ENCODE measurements around the gene FERMT3.
A peak's percentile ranks its signal among the peaks of the same experiment; 100 is the strongest.

The FERMT3 gene

GRCh38 chr11:64219354-64219684, 12.8 kb downstream of the FERMT3 start:
- DNase-seq (ENCODE audit: low read depth in 4 of 4, low spot score in 1 of 4), result no peak

- no peak for DNase-seq (ENCODE audit: low read depth in 4 of 4, low spot score in 1 of 4)
These were observed 13.2 kb downstream of the FERMT3 start for GRCh38 chr11:64219755-64220154.

DNA sequence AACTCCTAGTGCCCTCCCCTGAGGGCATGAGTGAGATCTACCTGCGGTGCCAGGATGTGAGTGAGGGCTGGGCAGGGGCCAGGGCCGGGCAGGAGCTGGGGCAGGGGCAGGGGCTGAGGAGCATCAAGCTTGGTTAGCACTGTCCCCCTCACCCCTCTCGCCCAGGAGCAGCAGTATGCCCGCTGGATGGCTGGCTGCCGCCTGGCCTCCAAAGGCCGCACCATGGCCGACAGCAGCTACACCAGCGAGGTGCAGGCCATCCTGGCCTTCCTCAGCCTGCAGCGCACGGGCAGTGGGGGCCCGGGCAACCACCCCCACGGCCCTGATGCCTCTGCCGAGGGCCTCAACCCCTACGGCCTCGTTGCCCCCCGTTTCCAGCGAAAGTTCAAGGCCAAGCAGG, 13.8 kb downstream of the FERMT3 start:
- DNase-seq (ENCODE audit: low read depth in 4 of 4, low spot score in 1 of 4), result no peak

DNA sequence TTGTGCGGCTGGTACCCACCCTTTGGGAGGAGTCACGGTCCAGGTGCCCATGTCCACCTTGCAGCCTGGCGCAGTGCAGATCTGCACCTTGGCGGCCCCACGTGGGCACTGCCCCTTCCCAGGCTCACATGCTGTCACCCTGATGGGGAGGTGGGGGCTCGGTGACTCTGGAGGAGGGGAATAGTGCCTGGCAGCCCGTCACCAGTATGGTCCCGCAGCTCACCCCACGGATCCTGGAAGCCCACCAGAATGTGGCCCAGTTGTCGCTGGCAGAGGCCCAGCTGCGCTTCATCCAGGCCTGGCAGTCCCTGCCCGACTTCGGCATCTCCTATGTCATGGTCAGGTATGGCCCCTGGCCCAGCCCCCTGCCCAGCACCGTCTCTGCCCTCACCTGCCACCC, 14.3 kb downstream of the FERMT3 start:
- DNase-seq (ENCODE audit: low read depth in 4 of 4, low spot score in 1 of 4), result no peak

- no peak for DNase-seq (ENCODE audit: low read depth in 4 of 4, low spot score in 1 of 4)
These were observed 16.1 kb downstream of the FERMT3 start for GRCh38 chr11:64222651-64223000.

DNA sequence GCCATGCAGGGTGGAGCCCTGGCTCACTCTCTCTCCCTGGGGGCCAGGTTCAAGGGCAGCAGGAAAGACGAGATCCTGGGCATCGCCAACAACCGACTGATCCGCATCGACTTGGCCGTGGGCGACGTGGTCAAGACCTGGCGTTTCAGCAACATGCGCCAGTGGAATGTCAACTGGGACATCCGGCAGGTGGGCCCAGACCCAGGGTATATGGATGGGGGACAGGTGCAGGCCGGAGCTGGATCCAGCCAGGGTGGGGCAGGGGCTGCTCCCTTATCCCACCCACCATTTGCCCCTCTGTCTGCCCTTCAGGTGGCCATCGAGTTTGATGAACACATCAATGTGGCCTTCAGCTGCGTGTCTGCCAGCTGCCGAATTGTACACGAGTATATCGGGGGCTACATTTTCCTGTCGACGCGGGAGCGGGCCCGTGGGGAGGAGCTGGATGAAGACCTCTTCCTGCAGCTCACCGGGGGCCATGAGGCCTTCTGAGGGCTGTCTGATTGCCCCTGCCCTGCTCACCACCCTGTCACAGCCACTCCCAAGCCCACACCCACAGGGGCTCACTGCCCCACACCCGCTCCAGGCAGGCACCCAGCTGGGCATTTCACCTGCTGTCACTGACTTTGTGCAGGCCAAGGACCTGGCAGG, 16.6 kb downstream of the FERMT3 start:
- DNase-seq (ENCODE audit: low read depth in 4 of 4, low spot score in 1 of 4), result no peak

DNA sequence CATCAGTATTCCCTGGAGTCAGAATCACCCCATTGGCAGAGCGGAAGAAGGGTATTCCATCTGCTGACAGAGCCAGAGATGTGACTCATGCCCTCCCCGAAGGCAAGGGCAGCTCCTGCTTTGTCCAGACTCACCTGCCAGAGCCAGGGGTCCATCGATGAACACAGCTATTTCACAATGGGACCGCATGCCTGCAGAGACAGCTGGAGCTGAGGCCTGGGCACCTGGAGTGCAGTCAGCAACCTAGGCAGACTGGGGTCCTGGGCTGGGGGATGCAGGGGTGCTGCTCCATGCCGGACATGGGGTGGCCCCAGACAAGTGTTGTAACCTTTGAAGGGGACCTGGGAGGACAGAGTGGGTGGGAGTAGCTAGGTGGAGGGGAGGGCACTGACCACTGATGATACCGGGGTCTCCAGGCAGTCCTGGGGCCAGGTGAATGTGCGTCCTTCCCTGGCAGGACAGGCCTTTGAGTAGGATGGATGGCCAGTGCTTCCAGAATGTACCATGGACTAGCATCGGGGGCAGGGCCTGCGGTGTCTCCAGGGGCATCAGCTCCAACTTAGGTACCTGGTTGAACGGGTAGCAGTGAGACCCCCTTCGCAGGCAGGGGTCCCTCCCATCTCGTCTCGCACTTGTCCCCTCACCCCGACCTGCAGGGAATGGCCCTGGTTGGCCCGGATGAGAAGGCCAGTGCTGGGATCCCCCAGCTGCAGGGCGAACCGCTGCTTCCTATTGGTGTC, 17.8 kb downstream of the FERMT3 start:
- no peak for DNase-seq (ENCODE audit: low read depth in 4 of 4, low spot score in 1 of 4)

DNA sequence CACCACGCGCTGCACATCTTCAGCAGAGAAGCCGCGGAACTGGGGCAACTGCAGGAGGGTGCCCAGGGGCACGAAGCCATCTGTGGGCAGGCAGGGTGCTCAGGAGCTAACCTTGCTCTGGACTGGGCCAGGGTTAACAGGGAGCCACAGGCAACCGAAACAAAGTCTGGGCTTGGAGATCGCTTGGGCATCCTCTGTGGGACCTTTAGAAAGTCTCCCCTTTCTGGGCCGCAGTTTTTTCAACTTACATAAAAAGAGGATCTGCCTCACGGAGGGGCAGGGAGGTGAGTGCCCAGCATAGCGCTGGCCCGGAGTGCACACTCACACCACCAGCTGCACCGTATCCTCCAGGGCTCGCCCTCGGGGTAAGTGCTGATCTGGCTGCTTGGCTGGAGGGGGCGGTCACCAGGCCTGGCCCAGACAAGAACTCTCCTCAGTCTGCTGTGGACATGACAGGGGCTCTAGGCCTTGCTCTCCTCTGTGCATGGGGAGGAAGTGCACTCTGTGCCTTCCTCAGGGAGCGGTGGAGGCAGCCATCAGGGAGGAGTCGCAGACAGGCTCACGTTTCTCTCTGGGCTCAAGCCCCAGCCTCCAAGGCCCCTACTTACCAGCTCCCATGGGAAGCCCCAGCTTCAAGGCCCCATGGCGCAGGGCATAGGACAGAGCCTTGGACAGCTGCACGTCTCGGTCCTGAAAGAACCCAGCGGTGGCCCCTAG, 18.5 kb downstream of the FERMT3 start:
- DNase-seq (ENCODE audit: low read depth in 4 of 4, low spot score in 1 of 4), result no peak

DNA sequence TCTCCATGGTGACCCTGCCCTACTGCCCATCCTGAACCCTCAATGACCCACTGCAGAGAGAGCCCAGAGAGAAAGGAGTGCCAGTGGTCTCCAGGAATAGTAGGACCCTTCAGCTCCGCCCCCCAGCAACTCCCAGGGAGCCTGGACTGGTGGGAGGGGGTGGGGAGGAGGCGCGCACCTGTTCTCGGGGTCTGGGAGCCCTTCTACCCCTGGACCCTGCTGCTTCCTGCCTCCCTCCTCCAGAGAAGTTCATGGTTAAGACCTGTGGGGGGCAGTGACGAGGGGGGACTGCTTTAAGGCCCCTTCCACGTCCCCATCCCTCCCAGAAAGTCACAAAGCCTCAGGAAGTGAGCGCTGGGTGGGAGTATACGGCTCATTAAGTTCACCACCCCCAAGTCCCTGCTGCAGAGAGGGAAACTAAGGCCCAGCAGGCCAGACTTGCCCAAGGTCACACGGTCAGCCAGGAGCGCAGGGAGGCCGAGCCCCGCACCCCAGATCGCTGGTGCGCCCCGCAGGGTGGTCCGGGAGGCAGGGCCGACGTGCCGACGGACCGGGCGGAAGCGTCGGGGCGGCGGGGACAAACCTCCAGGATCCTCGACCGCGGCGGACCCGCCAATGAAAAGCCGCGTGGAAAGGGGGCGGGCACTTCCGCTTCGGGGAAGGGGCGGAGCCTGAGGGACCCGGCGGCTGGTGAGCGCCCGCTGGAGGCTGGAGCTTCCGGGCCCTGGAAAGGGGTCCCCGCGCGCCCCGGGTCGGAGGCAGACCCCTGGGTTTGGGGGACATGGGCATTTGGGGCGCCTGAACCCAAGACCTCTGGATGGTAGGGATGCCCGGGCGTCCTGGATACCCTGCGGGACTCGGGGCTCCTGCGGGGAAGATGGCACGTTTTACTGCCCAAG, 19.3 kb downstream of the FERMT3 start, which contains the start of the genes NUDT22 and TRPT1:
TSS of gene NUDT22 (plus strand) at position 667 of the 899 bp plus-strand sequence. CDS start 379 bp downstream, outside the sequence.
TSS of gene TRPT1 (minus strand) at position 579 of the 899 bp plus-strand sequence. CDS start at position 253, 326 bp downstream.
- peak; percentile 80 to 95 (median 93) for DNase-seq (ENCODE audit: low read depth in 4 of 4, low spot score in 1 of 4)

DNA sequence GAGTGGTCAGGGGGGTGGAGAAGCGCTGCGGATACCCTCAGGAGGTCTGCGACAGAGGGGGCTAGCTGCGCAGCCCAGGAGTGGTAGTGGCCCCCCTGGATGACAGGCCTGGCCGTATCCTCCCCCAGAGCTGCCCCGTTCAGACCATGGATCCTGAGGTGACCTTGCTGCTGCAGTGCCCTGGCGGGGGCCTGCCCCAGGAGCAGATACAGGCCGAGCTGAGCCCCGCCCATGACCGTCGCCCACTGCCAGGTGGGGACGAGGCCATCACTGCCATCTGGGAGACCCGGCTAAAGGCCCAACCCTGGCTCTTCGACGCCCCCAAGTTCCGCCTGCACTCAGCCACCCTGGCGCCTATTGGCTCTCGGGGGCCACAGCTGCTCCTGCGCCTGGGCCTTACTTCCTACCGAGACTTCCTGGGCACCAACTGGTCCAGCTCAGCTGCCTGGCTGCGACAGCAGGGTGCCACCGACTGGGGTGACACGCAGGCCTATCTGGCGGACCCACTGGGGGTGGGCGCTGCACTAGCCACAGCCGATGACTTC, 20.1 kb downstream of the FERMT3 start:
- DNase-seq (ENCODE audit: low read depth in 4 of 4, low spot score in 1 of 4), result peak in 1 of 4 experiments; percentile 35

DNA sequence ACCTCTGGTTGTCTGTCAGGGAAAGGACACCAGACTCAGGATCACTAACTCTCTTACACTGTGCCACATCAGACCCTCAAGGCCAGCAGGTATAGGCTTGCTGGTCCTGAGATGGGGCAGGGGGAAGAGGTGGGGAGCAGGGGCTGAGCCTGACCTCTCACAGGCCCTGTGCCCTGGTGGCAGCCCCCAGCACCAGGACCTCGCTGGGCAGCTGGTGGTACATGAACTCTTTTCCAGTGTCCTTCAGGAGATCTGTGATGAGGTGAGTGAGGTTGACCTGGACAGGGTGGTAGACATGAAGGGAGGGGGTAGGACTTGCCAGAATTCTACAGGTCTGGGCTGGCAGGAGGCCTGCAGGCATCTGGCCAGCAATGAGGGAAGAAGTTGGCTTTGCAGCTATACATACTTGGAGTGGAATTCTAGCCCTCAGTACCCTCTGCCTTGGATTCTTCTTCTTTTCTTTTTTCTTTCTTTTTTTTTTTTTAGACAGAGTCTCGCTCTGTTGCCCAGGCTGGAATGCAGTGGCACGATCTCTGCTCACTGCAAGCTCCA, 21.0 kb downstream of the FERMT3 start:
- DNase-seq (ENCODE audit: low read depth in 4 of 4, low spot score in 1 of 4), result no peak

DNA sequence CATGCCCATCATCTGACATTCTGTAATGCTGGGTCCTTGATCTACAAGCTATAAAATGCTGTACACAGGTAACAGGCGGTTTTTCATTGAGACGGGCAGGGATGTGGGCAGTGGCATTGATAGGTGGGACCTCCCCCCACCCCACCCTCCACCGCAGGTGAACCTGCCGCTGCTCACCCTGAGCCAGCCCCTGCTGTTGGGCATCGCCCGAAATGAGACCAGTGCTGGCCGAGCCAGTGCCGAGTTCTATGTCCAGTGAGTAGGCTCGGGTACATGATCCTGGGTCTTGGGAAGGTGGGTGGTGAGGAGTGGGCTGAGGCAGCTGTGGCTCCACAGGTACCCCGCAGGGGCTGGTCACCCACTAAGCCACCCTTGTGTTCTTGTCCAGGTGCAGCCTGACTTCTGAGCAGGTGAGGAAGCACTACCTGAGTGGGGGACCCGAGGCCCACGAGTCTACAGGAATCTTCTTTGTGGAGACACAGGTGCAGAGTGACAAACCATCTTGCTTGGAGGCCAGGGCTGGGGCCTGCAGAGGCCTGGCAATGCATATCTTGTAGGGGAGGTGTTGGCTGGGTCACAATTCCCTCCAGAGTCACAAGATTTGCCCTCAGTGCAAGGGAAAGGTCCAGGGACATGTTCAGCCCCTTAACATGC, 22.7 kb downstream of the FERMT3 start:
- no peak for DNase-seq (ENCODE audit: low read depth in 4 of 4, low spot score in 1 of 4)

DNA sequence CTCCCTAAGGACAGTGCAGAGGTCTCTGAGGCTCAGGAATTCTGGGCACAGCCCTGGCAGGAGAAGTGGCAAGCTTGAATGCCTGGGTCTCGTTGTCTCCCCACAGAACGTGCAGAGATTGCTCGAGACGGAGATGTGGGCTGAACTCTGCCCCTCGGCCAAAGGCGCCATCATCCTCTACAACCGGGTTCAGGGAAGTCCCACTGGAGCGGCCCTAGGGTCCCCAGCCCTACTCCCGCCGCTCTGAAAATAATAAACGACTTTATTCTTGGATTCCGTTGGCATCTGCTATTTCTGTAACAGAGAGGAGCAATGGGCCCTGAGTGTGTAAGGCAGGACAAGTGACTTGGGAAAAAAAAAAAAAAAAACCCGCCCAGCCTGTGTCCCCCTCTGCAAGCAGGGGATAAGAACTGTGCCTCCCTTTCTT, 23.2 kb downstream of the FERMT3 start:
- no peak for DNase-seq (ENCODE audit: low read depth in 4 of 4, low spot score in 1 of 4)

DNA sequence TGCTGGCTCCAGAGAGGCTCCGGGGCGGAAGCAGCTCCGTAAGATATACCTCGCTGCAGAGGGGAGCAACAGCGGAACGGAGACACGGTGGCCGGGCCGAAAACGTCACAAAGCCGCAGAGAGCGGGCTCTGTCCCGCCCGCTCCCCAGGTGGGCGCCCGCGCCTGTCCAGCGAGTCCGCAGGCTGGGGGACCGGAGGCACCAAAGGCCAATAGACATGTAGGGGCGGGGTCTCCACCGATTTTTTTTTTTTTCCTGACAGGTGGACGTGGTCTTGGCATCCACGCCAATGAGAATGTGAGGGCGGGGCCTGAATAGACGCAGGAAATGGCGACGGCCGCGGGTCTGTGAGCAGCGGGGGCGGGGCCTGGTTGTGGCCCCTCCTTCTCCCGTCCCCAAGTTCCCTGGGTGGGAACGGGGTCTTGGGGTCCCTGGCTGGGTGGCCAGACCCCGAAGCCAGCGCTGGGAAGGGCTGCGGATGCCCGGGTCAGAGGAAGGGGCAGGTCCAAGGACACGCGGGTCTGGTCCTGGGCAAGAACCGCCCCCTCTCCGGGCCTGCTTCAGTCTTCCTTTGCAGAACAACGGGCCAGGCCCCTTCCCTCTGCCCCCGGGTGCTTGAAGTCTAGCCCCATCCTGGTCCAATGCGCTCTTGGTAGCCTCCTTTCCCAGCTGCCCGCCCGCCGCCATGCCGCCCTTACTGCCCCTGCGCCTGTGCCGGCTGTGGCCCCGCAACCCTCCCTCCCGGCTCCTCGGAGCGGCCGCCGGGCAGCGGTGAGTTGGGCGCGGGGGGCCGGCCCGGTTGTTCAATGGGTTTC, 23.9 kb downstream of the FERMT3 start, which contains the start of gene DNAJC4:
TSS of gene DNAJC4 (plus strand) at position 378 of the 814 bp plus-strand sequence. CDS start at position 685, 307 bp downstream.
- peak; percentile 68 to 87 (median 78) for DNase-seq (ENCODE audit: low read depth in 4 of 4, low spot score in 1 of 4)

DNA sequence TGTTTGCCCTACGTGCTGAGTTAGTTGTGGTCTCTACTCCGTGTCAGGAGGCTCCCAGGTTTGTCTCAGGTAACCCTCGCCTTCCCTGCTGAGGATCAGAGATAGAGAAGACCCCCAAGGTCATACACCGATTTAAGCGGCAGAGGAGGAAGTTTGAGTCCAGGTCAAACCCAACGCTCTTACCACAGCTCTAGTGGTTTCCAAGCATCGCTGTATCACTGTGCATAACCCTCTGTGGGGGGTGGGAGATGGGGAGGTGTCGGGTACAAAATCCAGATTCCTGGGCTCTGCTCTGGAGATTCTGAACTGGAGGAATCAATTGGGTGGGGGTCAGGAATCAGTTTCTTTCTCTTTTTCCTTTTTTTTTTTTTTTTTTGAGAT, 24.5 kb downstream of the FERMT3 start:
- no peak for DNase-seq (ENCODE audit: low read depth in 4 of 4, low spot score in 1 of 4)

DNA sequence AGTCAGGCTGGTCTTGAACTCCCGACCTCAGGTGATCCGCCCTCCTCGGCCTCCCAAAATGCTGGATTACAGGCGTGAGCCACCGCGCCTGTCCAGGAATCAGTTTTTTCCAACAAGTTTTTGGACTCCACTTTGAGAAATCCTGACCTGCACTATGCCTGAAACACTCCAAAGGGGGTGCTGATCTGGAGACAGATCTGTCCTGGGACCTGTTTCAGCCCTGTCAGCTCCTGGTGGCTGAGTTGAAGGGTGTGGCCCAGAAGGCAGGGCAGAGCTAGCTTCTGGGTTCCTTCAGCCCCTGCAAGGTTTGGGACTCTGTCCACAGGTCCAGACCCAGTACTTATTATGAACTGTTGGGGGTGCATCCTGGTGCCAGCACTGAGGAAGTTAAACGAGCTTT, 25.0 kb downstream of the FERMT3 start:
- DNase-seq (ENCODE audit: low read depth in 4 of 4, low spot score in 1 of 4), result no peak

DNA sequence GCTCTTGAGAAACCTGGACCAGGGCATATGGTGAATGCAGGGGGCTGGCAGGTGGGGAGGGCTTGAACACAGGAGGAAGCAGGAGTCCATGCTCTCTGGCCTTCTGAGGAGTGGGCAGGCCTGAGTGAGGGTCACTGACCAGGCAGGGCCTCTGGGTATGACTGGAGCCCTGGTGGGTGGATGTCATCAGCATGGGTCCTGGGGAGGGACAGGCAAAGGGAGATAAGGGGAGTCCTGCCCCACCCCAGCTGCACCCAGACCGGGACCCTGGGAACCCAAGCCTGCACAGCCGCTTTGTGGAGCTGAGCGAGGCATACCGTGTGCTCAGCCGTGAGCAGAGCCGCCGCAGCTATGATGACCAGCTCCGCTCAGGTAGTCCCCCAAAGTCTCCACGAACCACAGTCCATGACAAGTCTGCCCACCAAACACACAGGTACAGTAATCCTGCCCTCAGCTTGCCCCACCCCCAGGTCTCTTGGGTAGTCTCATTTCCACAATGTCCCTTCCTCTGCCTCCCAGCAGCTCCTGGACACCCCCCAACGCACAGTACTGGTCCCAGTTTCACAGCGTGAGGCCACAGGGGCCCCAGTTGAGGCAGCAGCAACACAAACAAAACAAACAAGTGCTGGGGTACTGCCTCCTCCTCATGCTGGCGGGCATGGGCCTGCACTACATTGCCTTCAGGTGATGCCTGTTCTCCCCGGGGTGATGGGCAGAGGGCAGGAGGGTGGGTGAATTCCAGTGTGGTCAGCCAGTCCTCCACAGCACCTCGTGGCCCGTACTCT, 25.9 kb downstream of the FERMT3 start:
- DNase-seq (ENCODE audit: low read depth in 4 of 4, low spot score in 1 of 4), result no peak

DNA sequence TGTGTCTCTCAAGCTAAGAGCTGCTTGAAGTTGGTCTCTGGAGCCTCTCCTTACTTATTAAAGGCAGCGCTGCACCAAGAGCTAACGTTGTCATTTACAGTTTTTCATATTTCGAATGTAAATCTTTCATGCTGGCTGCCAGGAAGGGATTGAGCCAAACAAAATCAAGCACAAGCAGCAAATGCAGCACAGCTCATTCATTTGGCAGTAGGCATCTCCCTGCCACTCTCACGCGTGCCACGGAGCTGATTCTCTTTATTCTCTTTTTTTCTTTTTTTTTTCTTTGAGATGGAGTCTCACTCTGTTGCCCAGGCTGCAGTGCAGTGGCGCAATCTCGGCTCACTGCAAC, 26.4 kb downstream of the FERMT3 start:
- DNase-seq (ENCODE audit: low read depth in 4 of 4, low spot score in 1 of 4), result no peak

Data from stimulated activated CD4-positive, alpha-beta T cell treated with anti-CD3 and anti-CD28 coated beads, Interleukin-1b, Interleukin-23, amount 100 ng/mL, for 24 hours (primary cell).